GM23338 (cell line): ENCODE measurements around the gene RNF31. TPM values are rescaled to one million over a fixed set of nuclear protein-coding genes. Genes with fewer than 3 reads are reported as not detected.

Experiments
- ATAC-seq: fragments of 200-7000 bp; cut with Tn5 transposase; 3 replicates; pipeline ENCODE4 v1.9.1; 2020
- DNase-seq: peaks from one replicate; pipeline ENCODE4 v3.0.0-alpha.2; 2015; ENCODE audit warnings: low spot score
- H2AFZ ChIP-seq: fragments of 200-600 bp; sonication (generic); 2 replicates; pipeline ENCODE4 v1.8.0; 2016; ENCODE audit warnings: antibody characterized with exemption, mild to moderate bottlenecking, moderate library complexity
- H3F3A ChIP-seq: fragments of 200-600 bp; sonication (generic); replicated peaks from 2 replicates; pipeline ENCODE4 v1.8.0; 2017; ENCODE audit warnings: antibody characterized with exemption, mixed run types, low read depth
- H3K27ac ChIP-seq: fragments of 200-600 bp; sonication (generic); 2 replicates; pipeline ENCODE4 v1.6.1; 2016; ENCODE audit warnings: low read depth
- H3K27me3 ChIP-seq: fragments of 200-600 bp; sonication (generic); 2 replicates; pipeline ENCODE4 v1.8.0; 2016; ENCODE audit warnings: mild to moderate bottlenecking, mixed run types, moderate library complexity; ENCODE audit not compliant: insufficient read depth
- H3K36me3 ChIP-seq: fragments of 200-600 bp; sonication (generic); 2 replicates; pipeline ENCODE4 v1.8.0; 2016; ENCODE audit warnings: mild to moderate bottlenecking; ENCODE audit not compliant: insufficient read depth
- H3K4me1 ChIP-seq: fragments of 200-600 bp; sonication (generic); 2 replicates; pipeline ENCODE4 v1.8.0; 2016; ENCODE audit warnings: mild to moderate bottlenecking, moderate library complexity; ENCODE audit not compliant: insufficient read depth
- H3K4me2 ChIP-seq: fragments of 200-600 bp; sonication (generic); 2 replicates; pipeline ENCODE4 v1.7.1; 2017; ENCODE audit warnings: mixed run types
- H3K4me3 ChIP-seq: fragments of 200-600 bp; sonication (generic); 2 replicates; pipeline ENCODE4 v1.6.1; 2016; ENCODE audit warnings: mixed run types
- H3K79me2 ChIP-seq: fragments of 200-600 bp; sonication (generic); replicated peaks from 2 replicates; pipeline ENCODE4 v1.8.0; 2017; ENCODE audit warnings: mild to moderate bottlenecking; ENCODE audit not compliant: insufficient read depth
- H3K9me2 ChIP-seq: fragments of 200-600 bp; sonication (generic); 2 replicates; pipeline ENCODE4 v1.8.0; 2017; ENCODE audit not compliant: insufficient read depth
- H4K20me1 ChIP-seq: fragments of 200-600 bp; sonication (generic); replicated peaks from 2 replicates; pipeline ENCODE4 v1.8.0; 2017; ENCODE audit warnings: mild to moderate bottlenecking; ENCODE audit not compliant: insufficient read depth
- H3K27ac Mint-ChIP-seq: 2 replicates; pipeline ENCODE4 v1.8.0; 2020; ENCODE audit warnings: inconsistent platforms, mild to moderate bottlenecking, moderate library complexity, mixed read lengths
- H3K27me3 Mint-ChIP-seq: 3 replicates; pipeline ENCODE4 v1.8.0; 2022; ENCODE audit warnings: low read depth, mild to moderate bottlenecking, moderate library complexity, mixed read lengths, inconsistent platforms; ENCODE audit not compliant: insufficient read depth, poor library complexity
- H3K36me3 Mint-ChIP-seq: 3 replicates; pipeline ENCODE4 v1.8.0; 2021; ENCODE audit warnings: low read depth, mild to moderate bottlenecking, inconsistent platforms, moderate library complexity, mixed read lengths
- H3K4me1 Mint-ChIP-seq: 3 replicates; pipeline ENCODE4 v1.8.0; 2020; ENCODE audit warnings: mild to moderate bottlenecking, inconsistent platforms, mixed read lengths
- H3K4me3 Mint-ChIP-seq: 3 replicates; pipeline ENCODE4 v1.8.0; 2021; ENCODE audit warnings: moderate library complexity, mild to moderate bottlenecking, inconsistent platforms, mixed read lengths
- H3K9me3 Mint-ChIP-seq: 3 replicates; pipeline ENCODE4 v1.8.0; 2020; ENCODE audit warnings: moderate library complexity, mild to moderate bottlenecking, inconsistent platforms, mixed read lengths
- EZH2 ChIP-seq: fragments of 200-600 bp; sonication (generic); IDR thresholded peaks from one replicate; pipeline ENCODE4 v1.8.0; 2017; ENCODE audit warnings: antibody characterized with exemption, mild to moderate bottlenecking, low read depth; ENCODE audit not compliant: unreplicated experiment
- EZH2phosphoT487 ChIP-seq: fragments of 200-600 bp; sonication (generic); IDR thresholded peaks from one replicate; pipeline ENCODE4 v1.8.1; 2018; ENCODE audit warnings: antibody characterized with exemption; ENCODE audit not compliant: unreplicated experiment
- JUNB ChIP-seq: IDR thresholded peaks from one replicate; pipeline ENCODE4 v1.6.1; 2016; ENCODE audit warnings: antibody characterized with exemption; ENCODE audit not compliant: unreplicated experiment
- NANOG ChIP-seq: IDR thresholded peaks from 2 replicates; pipeline ENCODE4 v1.6.1; 2016; ENCODE audit warnings: antibody characterized with exemption, borderline replicate concordance
- POLR2AphosphoS5 ChIP-seq: IDR thresholded peaks from 2 replicates; pipeline ENCODE4 v1.6.1; 2016; ENCODE audit warnings: antibody characterized with exemption, low read depth
- STAT1 ChIP-seq: IDR thresholded peaks from one replicate; pipeline ENCODE4 v1.6.1; 2016; ENCODE audit warnings: antibody characterized with exemption; ENCODE audit not compliant: unreplicated experiment
- ZNF114 ChIP-seq: fragments of 250-450 bp; sonication (Bioruptor Pico); IDR thresholded peaks from 2 replicates; pipeline ENCODE4 v1.5.0; 2020; ENCODE audit warnings: mild to moderate bottlenecking, moderate library complexity
- ZNF331 ChIP-seq: fragments of 250-450 bp; sonication (Bioruptor Pico); IDR thresholded peaks from 2 replicates; pipeline ENCODE4 v1.5.0; 2020; ENCODE audit warnings: low read depth, mild to moderate bottlenecking, moderate library complexity
- polyA plus RNA-seq: library from polyadenylated mRNA; unstranded; fragments of >200 nt; fragmentation: Nextera tagmentation; extraction: Ambion mirVana; gene quantifications from 2 replicates; pipeline ENCODE4 v1.2.1, GENCODE V29; 2016
- total RNA-seq: library from RNA; depleted of rRNA; stranded (reverse); fragments of >200 nt; shearing (Covaris generic); gene quantifications from 2 replicates; pipeline ENCODE4 v1.2.3, GENCODE V29; 2014
- TF ChIP-seq, protein P1 (sequence below): IDR thresholded peaks from 2 replicates; pipeline ENCODE4 v1.6.1; 2016; ENCODE audit warnings: antibody characterized with exemption
- TF ChIP-seq, protein P2 (sequence below): fragments of 250-450 bp; sonication (Bioruptor Pico); IDR thresholded peaks from 2 replicates; pipeline ENCODE4 v1.5.0; 2020; ENCODE audit warnings: mild to moderate bottlenecking, moderate library complexity

Gene RNF31
- total and polyA plus RNA-seq, 2 experiments from 2014 or later = 54.8 to 87.4 TPM

DNA sequence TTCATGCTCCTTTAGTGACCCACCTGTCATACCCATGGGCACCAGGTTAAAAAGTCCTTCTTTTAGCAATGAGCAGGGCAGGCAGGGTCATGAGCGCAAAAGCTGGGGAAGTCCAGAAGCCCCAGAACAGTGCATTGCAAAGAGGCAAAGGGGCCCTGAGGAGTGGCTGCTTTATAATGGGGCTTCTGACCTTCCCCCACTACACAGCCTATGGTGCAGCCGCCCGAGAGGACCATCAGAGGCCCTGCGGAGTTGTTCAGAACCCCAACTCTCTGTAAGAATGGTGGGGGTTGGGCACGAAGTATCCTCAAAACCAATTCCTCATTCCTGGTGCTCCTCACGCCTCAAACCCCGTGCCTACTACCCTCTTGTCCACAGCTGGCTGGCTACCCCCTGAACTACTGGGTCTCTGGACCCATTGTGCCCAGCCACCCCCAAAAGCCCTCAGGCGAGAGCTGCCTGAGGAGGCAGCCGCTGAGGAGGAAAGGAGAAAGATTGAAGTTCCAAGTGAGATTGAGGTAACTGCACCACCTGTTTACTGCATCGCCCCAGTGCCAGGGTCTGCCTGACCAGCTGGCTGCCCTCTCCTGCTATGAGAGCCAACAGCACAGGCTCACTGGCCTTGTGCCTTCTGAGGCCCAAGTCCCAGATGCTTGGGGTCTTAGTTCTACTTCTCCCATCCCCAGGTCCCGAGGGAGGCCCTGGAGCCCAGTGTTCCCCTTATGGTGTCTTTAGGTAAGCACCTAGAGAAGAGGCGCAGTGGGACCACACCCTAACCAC lies 31.3 kb downstream of the RNF31 start:
- DNase-seq (no peak), ATAC-seq (no peak)
- Mint-ChIP-seq H3K27me3 (peaks cover 27% of the 10 kb centered on the region), H3K9me3 (peaks cover 3% of the 10 kb centered on the region; the same call in 2 of the 3 replicates), H3K27ac (peak overlapping the region; percentile 78), H3K4me3 (no peak overlapping the region), H3K36me3 (peaks cover 58% of the 10 kb centered on the region), H3K4me1 (no peaks in the 10 kb centered on the region)
- Histone ChIP-seq H3K4me2 (no peak overlapping the region), H2AFZ (no peak overlapping the region), H3K4me1 (no peaks in the 10 kb centered on the region), H3K4me3 (no peak overlapping the region), H3K27me3 (no peaks in the 10 kb centered on the region), H3K36me3 (no peaks in the 10 kb centered on the region; the same call in 1 of the 2 replicates), H3K9me2 (no peaks in the 10 kb centered on the region), H3F3A (no peaks in the 10 kb centered on the region), H3K27ac (no peak overlapping the region), H3K79me2 (no peaks in the 10 kb centered on the region), H4K20me1 (no peaks in the 10 kb centered on the region; the same call in none of the 2 replicates)
- TF ChIP-seq STAT1 (no peak), NANOG (no peak), JUNB (no peak), ZNF331 (CRISPR knock-in tag) (no peak), EZH2phosphoT487 (no peak), ZNF114 (CRISPR knock-in tag) (no peak), POLR2AphosphoS5 (no peak), EZH2 (no peak)
- TF ChIP-seq, protein P1, sequence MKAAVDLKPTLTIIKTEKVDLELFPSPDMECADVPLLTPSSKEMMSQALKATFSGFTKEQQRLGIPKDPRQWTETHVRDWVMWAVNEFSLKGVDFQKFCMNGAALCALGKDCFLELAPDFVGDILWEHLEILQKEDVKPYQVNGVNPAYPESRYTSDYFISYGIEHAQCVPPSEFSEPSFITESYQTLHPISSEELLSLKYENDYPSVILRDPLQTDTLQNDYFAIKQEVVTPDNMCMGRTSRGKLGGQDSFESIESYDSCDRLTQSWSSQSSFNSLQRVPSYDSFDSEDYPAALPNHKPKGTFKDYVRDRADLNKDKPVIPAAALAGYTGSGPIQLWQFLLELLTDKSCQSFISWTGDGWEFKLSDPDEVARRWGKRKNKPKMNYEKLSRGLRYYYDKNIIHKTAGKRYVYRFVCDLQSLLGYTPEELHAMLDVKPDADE = no peak
- TF ChIP-seq, protein P2, sequence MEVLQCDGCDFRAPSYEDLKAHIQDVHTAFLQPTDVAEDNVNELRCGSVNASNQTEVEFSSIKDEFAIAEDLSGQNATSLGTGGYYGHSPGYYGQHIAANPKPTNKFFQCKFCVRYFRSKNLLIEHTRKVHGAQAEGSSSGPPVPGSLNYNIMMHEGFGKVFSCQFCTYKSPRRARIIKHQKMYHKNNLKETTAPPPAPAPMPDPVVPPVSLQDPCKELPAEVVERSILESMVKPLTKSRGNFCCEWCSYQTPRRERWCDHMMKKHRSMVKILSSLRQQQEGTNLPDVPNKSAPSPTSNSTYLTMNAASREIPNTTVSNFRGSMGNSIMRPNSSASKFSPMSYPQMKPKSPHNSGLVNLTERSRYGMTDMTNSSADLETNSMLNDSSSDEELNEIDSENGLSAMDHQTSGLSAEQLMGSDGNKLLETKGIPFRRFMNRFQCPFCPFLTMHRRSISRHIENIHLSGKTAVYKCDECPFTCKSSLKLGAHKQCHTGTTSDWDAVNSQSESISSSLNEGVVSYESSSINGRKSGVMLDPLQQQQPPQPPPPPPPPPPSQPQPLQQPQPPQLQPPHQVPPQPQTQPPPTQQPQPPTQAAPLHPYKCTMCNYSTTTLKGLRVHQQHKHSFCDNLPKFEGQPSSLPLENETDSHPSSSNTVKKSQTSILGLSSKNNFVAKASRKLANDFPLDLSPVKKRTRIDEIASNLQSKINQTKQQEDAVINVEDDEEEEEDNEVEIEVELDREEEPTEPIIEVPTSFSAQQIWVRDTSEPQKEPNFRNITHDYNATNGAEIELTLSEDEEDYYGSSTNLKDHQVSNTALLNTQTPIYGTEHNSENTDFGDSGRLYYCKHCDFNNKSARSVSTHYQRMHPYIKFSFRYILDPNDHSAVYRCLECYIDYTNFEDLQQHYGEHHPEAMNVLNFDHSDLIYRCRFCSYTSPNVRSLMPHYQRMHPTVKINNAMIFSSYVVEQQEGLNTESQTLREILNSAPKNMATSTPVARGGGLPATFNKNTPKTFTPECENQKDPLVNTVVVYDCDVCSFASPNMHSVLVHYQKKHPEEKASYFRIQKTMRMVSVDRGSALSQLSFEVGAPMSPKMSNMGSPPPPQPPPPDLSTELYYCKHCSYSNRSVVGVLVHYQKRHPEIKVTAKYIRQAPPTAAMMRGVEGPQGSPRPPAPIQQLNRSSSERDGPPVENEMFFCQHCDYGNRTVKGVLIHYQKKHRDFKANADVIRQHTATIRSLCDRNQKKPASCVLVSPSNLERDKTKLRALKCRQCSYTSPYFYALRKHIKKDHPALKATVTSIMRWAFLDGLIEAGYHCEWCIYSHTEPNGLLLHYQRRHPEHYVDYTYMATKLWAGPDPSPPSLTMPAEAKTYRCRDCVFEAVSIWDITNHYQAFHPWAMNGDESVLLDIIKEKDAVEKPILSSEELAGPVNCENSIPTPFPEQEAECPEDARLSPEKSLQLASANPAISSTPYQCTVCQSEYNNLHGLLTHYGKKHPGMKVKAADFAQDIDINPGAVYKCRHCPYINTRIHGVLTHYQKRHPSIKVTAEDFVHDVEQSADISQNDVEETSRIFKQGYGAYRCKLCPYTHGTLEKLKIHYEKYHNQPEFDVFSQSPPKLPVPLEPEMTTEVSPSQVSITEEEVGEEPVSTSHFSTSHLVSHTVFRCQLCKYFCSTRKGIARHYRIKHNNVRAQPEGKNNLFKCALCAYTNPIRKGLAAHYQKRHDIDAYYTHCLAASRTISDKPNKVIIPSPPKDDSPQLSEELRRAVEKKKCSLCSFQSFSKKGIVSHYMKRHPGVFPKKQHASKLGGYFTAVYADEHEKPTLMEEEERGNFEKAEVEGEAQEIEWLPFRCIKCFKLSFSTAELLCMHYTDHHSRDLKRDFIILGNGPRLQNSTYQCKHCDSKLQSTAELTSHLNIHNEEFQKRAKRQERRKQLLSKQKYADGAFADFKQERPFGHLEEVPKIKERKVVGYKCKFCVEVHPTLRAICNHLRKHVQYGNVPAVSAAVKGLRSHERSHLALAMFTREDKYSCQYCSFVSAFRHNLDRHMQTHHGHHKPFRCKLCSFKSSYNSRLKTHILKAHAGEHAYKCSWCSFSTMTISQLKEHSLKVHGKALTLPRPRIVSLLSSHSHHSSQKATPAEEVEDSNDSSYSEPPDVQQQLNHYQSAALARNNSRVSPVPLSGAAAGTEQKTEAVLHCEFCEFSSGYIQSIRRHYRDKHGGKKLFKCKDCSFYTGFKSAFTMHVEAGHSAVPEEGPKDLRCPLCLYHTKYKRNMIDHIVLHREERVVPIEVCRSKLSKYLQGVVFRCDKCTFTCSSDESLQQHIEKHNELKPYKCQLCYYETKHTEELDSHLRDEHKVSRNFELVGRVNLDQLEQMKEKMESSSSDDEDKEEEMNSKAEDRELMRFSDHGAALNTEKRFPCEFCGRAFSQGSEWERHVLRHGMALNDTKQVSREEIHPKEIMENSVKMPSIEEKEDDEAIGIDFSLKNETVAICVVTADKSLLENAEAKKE (CRISPR knock-in tag) = no peak
